WTC11 (cell line): ENCODE data around the gene COL13A1. TPM values are rescaled to one million over a fixed set of nuclear protein-coding genes. Genes with fewer than 3 reads are reported as not detected.

Source experiments
- ATAC-seq: fragments of 200-7000 bp; cut with Tn5 transposase; 2 replicates; pipeline ENCODE4 v1.10.0; 2021; ENCODE audit warnings: mild to moderate bottlenecking, moderate library complexity
- CTCF ChIA-PET: fragments of 300-600 bp; sonication (Branson Sonifier 250); formaldehyde crosslinking; loops from one replicate; lab custom pipeline; 2021; ENCODE audit warnings: antibody characterized with exemption; lab: Charles Lee
- POLR2A ChIA-PET: fragments of 350-600 bp; sonication (Branson Sonifier 250); formaldehyde crosslinking; loops from one replicate; lab custom pipeline; 2021; ENCODE audit warnings: antibody characterized with exemption; lab: Charles Lee
- DNase-seq: peaks from one replicate; pipeline ENCODE4 v3.0.0; 2021; ENCODE audit warnings: low spot score
- H3K27ac Mint-ChIP-seq: 2 replicates; pipeline ENCODE4 v1.8.0; 2021; ENCODE audit warnings: mixed read lengths
- H3K27me3 Mint-ChIP-seq: 2 replicates; pipeline ENCODE4 v1.8.0; 2021; ENCODE audit warnings: low read depth, mild to moderate bottlenecking, moderate library complexity, mixed read lengths
- H3K36me3 Mint-ChIP-seq: 2 replicates; pipeline ENCODE4 v1.8.0; 2021; ENCODE audit warnings: mixed read lengths
- H3K4me1 Mint-ChIP-seq: 2 replicates; pipeline ENCODE4 v1.8.0; 2022; ENCODE audit warnings: mixed read lengths
- H3K4me3 Mint-ChIP-seq: 2 replicates; pipeline ENCODE4 v1.8.0; 2021; ENCODE audit warnings: mild to moderate bottlenecking, moderate library complexity, mixed read lengths
- H3K9me3 Mint-ChIP-seq: 2 replicates; pipeline ENCODE4 v1.8.0; 2021; ENCODE audit warnings: mixed read lengths
- HMGXB4 ChIP-seq: sonication (generic); formaldehyde crosslinking; IDR thresholded peaks from 2 replicates; pipeline ENCODE4 v1.8.1; 2023; ENCODE audit warnings: mild to moderate bottlenecking, moderate library complexity, missing genetic modification reagents
- MYBL2 ChIP-seq: sonication (generic); formaldehyde crosslinking; IDR thresholded peaks from 2 replicates; pipeline ENCODE4 v1.8.1; 2023; ENCODE audit warnings: mild to moderate bottlenecking, moderate library complexity, missing genetic modification reagents
- NFYB ChIP-seq: sonication (generic); formaldehyde crosslinking; conservative IDR thresholded peaks from 2 replicates; pipeline ENCODE4 v1.8.0; 2022; ENCODE audit warnings: low read depth, missing genetic modification reagents
- ZNF512 ChIP-seq: sonication (generic); formaldehyde crosslinking; IDR thresholded peaks from 2 replicates; pipeline ENCODE4 v1.8.1; 2022; ENCODE audit warnings: missing genetic modification reagents, borderline replicate concordance
- total RNA-seq: library from RNA; stranded (reverse); gene quantifications from 3 replicates; pipeline ENCODE4 v1.2.3, GENCODE V29; 2021
- TF ChIP-seq, protein P1 (sequence below): fragments of 200-600 bp; IDR thresholded peaks from 2 replicates; pipeline ENCODE4 v1.8.0; 2022; ENCODE audit warnings: antibody characterized with exemption
- TF ChIP-seq, protein P2 (sequence below): sonication (generic); formaldehyde crosslinking; IDR thresholded peaks from 2 replicates; pipeline ENCODE4 v1.8.1; 2022; ENCODE audit warnings: mild to moderate bottlenecking, moderate library complexity, missing genetic modification reagents
- TF ChIP-seq, protein P3 (sequence below): fragments of 250-450 bp; sonication (Bioruptor Pico); conservative IDR thresholded peaks from 2 replicates; pipeline ENCODE4 v1.9.0; 2021; ENCODE audit warnings: mild to moderate bottlenecking
- TF ChIP-seq, protein P4 (sequence below): sonication (generic); formaldehyde crosslinking; IDR thresholded peaks from 2 replicates; pipeline ENCODE4 v1.8.0; 2022; ENCODE audit warnings: missing genetic modification reagents

The COL13A1 gene
- total RNA-seq, 1 experiment from 2014 or later, result 7.1 TPM

GRCh38 chr10:69772933-69773704 lies 28.6 kb upstream of the COL13A1 start:
- H3K27me3 Mint-ChIP-seq, result peaks cover 9% of the 10 kb centered on the region

More at GRCh38 chr10:69772933-69773704, 28.6 kb upstream of the COL13A1 start:
- ChIA-PET POLR2A (no interaction called here), CTCF (interaction anchor here (1.1 to 6.6 kb wide), 5 partner anchors 15 to 185 kb away, joined by 3 to 58 read pairs (median 5); no protein-coding TSS in a partner anchor)
- ATAC-seq (no peak), DNase-seq (no peak)
- peaks cover 12% of the 10 kb centered on the region for H3K4me1 Mint-ChIP-seq
- no peaks in the 10 kb centered on the region for H3K36me3 Mint-ChIP-seq
- TF ChIP-seq NFYB (no peak), MYBL2 (no peak), ZNF512 (CRISPR knock-in tag) (no peak), HMGXB4 (no peak)
- TF ChIP-seq, protein P1, sequence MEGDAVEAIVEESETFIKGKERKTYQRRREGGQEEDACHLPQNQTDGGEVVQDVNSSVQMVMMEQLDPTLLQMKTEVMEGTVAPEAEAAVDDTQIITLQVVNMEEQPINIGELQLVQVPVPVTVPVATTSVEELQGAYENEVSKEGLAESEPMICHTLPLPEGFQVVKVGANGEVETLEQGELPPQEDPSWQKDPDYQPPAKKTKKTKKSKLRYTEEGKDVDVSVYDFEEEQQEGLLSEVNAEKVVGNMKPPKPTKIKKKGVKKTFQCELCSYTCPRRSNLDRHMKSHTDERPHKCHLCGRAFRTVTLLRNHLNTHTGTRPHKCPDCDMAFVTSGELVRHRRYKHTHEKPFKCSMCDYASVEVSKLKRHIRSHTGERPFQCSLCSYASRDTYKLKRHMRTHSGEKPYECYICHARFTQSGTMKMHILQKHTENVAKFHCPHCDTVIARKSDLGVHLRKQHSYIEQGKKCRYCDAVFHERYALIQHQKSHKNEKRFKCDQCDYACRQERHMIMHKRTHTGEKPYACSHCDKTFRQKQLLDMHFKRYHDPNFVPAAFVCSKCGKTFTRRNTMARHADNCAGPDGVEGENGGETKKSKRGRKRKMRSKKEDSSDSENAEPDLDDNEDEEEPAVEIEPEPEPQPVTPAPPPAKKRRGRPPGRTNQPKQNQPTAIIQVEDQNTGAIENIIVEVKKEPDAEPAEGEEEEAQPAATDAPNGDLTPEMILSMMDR, result no peak
- TF ChIP-seq, protein P2, sequence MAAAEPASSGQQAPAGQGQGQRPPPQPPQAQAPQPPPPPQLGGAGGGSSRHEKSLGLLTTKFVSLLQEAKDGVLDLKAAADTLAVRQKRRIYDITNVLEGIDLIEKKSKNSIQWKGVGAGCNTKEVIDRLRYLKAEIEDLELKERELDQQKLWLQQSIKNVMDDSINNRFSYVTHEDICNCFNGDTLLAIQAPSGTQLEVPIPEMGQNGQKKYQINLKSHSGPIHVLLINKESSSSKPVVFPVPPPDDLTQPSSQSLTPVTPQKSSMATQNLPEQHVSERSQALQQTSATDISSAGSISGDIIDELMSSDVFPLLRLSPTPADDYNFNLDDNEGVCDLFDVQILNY (CRISPR knock-in tag), result no peak
- TF ChIP-seq, protein P3, sequence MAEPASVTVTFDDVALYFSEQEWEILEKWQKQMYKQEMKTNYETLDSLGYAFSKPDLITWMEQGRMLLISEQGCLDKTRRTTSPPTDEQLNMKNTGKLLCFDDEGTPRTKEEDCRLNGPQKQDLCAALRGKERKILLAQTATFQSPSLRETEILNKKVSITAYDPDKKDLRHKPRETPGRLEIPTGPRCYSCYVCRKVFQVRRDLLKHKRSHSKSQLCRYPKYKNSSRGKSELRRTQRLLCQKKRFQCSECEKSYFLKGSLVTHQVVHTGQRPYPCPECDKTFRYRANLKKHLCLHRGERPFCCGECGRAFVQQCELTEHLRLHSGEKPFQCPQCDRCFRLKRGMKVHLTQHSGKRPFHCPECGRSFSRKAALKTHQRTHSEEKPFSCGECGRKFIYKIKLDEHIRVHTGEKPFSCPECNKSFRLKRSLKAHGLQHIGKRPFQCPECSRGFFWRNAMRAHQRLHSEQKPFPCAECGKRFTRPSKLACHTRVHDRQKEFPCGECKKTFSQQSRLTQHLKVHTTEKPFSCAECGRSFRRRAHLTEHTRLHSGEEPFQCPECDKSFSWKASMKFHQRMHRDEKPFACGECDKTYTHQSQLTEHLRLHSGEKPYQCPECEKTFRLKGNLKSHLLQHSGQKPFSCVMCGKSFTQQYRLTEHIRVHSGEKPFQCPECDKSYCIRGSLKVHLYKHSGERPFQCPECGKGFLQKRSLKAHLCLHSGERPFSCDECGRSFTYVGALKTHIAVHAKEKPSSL, result no peak
- TF ChIP-seq, protein P4, sequence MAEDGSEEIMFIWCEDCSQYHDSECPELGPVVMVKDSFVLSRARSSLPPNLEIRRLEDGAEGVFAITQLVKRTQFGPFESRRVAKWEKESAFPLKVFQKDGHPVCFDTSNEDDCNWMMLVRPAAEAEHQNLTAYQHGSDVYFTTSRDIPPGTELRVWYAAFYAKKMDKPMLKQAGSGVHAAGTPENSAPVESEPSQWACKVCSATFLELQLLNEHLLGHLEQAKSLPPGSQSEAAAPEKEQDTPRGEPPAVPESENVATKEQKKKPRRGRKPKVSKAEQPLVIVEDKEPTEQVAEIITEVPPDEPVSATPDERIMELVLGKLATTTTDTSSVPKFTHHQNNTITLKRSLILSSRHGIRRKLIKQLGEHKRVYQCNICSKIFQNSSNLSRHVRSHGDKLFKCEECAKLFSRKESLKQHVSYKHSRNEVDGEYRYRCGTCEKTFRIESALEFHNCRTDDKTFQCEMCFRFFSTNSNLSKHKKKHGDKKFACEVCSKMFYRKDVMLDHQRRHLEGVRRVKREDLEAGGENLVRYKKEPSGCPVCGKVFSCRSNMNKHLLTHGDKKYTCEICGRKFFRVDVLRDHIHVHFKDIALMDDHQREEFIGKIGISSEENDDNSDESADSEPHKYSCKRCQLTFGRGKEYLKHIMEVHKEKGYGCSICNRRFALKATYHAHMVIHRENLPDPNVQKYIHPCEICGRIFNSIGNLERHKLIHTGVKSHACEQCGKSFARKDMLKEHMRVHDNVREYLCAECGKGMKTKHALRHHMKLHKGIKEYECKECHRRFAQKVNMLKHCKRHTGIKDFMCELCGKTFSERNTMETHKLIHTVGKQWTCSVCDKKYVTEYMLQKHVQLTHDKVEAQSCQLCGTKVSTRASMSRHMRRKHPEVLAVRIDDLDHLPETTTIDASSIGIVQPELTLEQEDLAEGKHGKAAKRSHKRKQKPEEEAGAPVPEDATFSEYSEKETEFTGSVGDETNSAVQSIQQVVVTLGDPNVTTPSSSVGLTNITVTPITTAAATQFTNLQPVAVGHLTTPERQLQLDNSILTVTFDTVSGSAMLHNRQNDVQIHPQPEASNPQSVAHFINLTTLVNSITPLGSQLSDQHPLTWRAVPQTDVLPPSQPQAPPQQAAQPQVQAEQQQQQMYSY, result no peak
- H3K27ac Mint-ChIP-seq, result no peak overlapping the region
- peaks cover 9% of the 10 kb centered on the region for H3K9me3 Mint-ChIP-seq
- H3K4me3 Mint-ChIP-seq, result no peak overlapping the region
